Activated CD4-positive, alpha-beta T cell treated with anti-CD3 and anti-CD28 coated beads, Interleukin-2, amount 50 U/mL, for 16 hours (primary cell): ENCODE results near the gene LEKR1.
A peak's percentile ranks its signal among the peaks of the same experiment; 100 is the strongest.

Experiments
- DNase-seq: peaks from one replicate; pipeline ENCODE4 v3.0.0-alpha.2; 2020

The LEKR1 gene

GRCh38 chr3:157086775-157087174 lies 260.6 kb downstream of the LEKR1 start:
- DNase-seq: no peak

- DNase-seq: no peak
Measured at GRCh38 chr3:157087373-157087772, 261.2 kb downstream of the LEKR1 start.

- no peak for DNase-seq
Measured at GRCh38 chr3:157087780-157088600, 261.8 kb downstream of the LEKR1 start.

- peak; percentile 97 for DNase-seq
Measured at GRCh38 chr3:157088601-157089454, 262.7 kb downstream of the LEKR1 start.

- DNase-seq: no peak
Measured at GRCh38 chr3:157089455-157090221, 263.5 kb downstream of the LEKR1 start.

- no peak for DNase-seq
Measured at GRCh38 chr3:157091083-157091833, 265.1 kb downstream of the LEKR1 start.

- DNase-seq: no peak
Measured at GRCh38 chr3:157092230-157092629, 266.1 kb downstream of the LEKR1 start.

GRCh38 chr3:157093096-157093495 lies 266.9 kb downstream of the LEKR1 start:
- DNase-seq: peak; percentile 74

GRCh38 chr3:157094301-157094700 lies 268.1 kb downstream of the LEKR1 start:
- no peak for DNase-seq

GRCh38 chr3:157094751-157095480 lies 268.8 kb downstream of the LEKR1 start:
- DNase-seq: no peak
